GM18511 (cell line): ENCODE measurements around the gene TCF21.
A peak's percentile ranks its signal among the peaks of the same experiment; 100 is the strongest.
"Not testable (repeated sequence)": the region's sequence is repeated elsewhere in the genome, so short reads cannot be mapped to it uniquely, and the experiment has no call there.

Source experiments
- ATAC-seq: cut with Tn5 transposase; IDR thresholded peaks from one replicate; pipeline ENCODE4 v1.9.1; 2021; ENCODE audit warnings: mild to moderate bottlenecking, moderate library complexity; ENCODE audit not compliant: unreplicated experiment

TCF21 gene

GRCh38 chr6:133921249-133921859 is 32.4 kb downstream of the TCF21 start:
- ATAC-seq: peak; percentile 78

GRCh38 chr6:133923938-133924593 is 35.2 kb downstream of the TCF21 start:
- peak; percentile 83 for ATAC-seq

- not testable (repeated sequence) for ATAC-seq
Observed at GRCh38 chr6:133931221-133931620, 42.3 kb downstream of the TCF21 start.

- not testable (repeated sequence) for ATAC-seq
Observed at GRCh38 chr6:133936352-133936751, 47.4 kb downstream of the TCF21 start.

GRCh38 chr6:133937909-133938308 is 49.0 kb downstream of the TCF21 start:
- ATAC-seq: no peak

- ATAC-seq: no peak
Observed at GRCh38 chr6:133938533-133938932, 49.6 kb downstream of the TCF21 start.

- ATAC-seq: no peak
Observed at GRCh38 chr6:133939778-133940667, 51.1 kb downstream of the TCF21 start.
